GM18499 (cell line): ENCODE results near the gene BATF3.
"Not testable (repeated sequence)": the region's sequence is repeated elsewhere in the genome, so short reads cannot be mapped to it uniquely, and the experiment has no call there.

Experiments used
- ATAC-seq: cut with Tn5 transposase; IDR thresholded peaks from one replicate; pipeline ENCODE4 v1.9.1; 2021; ENCODE audit warnings: moderate number of reproducible peaks; ENCODE audit not compliant: insufficient read depth, unreplicated experiment

The BATF3 gene

GRCh38 chr1:212639524-212639923, 60.1 kb downstream of the BATF3 start:
- ATAC-seq: not testable (repeated sequence)

GRCh38 chr1:212638492-212639151, 61.0 kb downstream of the BATF3 start:
- no peak for ATAC-seq

- ATAC-seq: no peak
These were observed 61.7 kb downstream of the BATF3 start for GRCh38 chr1:212637902-212638301.
